HG03066 (cell line): ENCODE measurements around the gene CHCT1.

Experiments
- ATAC-seq: cut with Tn5 transposase; IDR thresholded peaks from one replicate; pipeline ENCODE4 v1.9.1; 2021; ENCODE audit warnings: low read depth; ENCODE audit not compliant: unreplicated experiment

Gene CHCT1

DNA sequence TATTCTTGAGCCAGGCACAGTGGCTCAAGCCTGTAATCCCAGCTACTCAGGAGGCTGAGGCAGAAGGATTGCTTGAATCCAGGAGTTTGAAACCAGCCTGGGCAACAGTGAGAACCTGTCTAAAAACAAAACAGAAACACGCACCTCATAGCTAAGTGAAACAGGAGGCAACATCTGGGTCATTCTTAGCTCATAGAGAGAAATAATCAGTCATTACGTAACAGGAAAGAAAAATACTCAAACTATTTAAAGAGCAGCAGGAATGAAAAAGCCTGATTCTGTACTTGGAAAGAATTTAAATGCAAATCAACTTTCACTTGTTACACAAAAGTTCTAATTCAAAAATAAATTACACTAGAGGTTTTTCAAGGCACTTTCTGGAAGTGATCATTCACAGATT lies 17.2 kb downstream of the CHCT1 start:
- ATAC-seq: no peak

DNA sequence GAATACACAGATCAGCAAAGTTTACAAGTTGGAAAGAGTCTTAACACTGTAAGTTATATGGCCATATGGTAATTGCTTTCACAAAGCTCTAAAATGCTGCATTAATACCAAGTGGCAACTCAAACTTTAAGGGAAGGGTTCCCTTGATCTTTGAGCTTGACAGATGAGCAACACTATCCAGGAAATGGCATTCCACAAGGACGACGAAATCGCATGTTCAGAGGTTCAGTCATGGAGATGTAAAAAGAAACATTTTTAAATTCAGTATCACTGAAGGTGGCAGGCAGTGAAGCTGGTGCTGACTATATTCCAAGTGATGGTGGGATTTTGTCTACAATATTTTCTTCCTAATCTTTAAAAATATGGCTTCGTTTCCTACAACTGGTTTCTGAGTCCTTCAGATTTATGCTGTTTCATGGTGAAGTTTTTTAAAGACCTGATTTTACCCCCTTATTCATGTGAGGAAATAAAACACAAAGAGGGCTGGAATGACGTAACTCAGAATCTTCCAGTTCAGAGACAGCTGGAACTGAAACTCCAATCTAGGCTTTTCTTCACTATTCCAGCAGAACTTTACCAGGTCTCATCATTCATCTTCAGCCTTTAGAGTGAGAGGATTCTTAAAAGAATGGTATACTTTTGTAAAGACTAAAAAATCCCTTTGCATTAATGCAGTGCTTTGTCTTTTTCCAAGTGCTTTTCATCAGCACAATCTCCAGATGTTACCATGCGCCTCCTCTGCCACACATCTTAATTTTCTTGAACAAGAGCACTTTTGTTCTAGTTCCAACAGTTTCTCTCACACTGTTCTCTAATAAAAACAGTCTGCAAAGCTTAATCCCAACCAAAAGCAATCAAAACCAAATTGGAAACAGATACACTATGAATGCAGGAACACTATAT lies 20.2 kb downstream of the CHCT1 start:
- ATAC-seq: no peak

DNA sequence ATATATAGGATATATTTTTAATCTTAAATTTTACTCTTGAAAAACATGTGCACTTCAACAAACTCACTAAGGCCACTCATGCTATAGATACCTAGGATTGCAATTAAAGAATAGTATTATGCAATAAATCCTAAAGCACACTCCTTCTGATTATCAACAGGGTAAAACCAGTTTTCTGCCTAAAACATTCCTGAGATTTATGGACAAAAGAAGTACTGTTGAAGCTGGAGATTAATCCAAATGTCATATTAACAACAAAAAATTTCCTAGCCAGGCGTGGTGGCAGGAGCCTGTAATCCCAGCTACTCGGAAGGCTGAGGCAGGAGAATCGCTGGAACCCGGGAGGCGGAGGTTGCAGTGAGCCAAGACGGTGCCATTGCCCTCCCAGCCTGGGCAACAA lies 21.4 kb downstream of the CHCT1 start:
- no peak for ATAC-seq

GRCh38 chr17:60445144-60445543 lies 22.9 kb downstream of the CHCT1 start:
- ATAC-seq: no peak

DNA sequence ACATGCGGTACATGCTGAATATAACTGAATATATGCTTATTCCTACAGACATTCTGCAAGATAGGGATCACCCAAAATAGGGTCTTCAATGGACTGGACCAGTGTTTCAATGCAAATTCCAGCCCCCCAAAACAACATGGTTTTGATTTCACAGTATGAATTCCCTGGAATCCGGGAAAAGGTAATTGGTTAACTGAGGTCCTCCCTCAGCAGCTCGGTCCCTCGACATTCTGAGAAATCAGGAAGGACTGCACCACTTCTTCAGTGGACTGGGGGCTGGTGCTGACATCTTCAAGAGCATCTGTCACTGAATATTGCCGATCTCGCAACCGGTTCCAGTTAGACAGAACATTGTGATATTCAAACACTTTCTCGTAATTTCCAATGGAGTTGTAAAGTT lies 25.1 kb downstream of the CHCT1 start:
- no peak for ATAC-seq

DNA sequence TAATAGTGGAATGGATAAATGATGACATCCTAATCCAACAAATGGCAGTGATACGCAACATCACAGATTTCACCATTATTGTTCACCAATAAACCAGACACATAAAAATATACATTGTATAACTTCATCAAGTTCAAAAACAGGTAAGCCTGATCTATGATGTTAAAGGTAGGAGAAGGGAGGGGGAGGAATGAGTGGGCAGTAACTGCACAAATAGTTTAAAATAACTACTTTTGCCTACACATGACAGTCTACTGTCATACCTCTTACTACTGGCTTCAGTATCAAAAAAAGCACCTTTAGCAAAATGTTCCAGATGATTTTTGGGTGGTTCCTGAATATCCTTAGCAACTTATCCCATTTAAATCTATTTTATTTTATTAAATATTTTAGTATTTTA lies 28.8 kb downstream of the CHCT1 start:
- no peak for ATAC-seq

GRCh38 chr17:60451965-60452364 lies 29.7 kb downstream of the CHCT1 start:
- no peak for ATAC-seq

DNA sequence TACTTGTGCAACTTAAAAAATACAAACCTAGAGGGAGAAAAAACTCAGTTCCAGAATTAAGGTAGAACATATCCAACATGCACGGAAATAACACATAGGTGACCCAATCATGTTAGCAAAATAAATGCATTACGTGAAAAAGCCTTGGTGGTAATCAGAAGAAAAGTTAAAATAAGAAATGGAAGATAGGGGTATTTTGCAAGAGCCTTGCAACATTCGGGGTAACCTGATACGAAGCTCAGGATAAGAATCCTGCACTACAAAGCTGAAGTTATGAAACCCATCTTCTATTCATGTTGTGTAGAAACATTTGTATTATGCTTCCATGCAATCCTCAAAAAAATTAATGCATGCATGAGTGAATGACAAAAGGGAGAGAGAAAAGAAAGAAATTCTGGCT lies 33.1 kb downstream of the CHCT1 start:
- ATAC-seq: no peak

GRCh38 chr17:60457148-60457547 lies 34.9 kb downstream of the CHCT1 start:
- ATAC-seq: no peak

DNA sequence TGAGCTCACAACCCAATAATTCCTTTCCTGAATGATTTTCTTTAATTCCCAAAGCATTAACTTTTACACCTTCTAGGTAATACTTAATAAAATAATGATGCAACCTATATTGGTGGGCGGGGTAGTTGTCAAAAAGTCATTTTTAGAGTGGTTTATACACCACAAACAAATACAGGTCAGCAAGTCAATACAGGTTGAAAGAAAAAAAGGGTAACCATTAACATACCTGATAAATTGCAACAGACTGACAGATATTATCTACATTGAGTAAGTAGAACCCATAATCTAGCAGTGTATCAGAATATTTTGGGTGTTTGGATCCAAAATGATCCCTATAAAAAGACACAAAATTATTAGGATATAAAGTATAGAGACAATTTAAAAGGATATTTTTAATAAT lies 39.3 kb downstream of the CHCT1 start:
- no peak for ATAC-seq

DNA sequence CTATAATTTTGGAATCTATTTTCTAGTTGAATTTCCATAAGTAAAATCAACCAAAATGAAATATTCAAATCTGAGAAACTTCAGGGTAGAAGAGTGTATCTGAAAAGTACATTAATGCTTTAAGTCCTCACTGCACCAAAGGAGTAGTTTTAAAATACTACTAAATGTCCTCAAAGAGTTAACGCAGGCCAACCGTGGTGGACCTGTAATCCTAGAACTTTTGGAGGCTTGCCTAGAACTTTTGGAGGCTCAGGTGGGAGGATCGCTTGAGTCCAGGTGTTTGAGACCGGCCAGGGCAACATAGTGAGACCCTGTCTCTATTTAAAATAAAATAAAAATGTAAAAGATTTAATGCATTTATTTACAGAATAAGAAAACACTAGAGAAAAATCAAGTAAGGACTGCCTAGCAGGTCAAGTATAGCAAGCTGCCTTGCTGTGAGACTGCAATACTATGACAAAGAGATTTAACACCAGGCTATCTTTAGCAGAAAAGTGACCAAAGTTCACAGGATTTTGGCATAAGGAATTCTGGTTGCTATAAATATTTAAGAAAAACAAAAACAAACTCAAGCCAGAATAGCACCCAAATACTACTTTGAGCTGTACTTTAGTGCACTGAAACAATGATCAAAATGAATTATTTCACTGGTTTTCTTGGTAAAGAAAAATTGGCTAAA lies 41.0 kb downstream of the CHCT1 start:
- no peak for ATAC-seq

DNA sequence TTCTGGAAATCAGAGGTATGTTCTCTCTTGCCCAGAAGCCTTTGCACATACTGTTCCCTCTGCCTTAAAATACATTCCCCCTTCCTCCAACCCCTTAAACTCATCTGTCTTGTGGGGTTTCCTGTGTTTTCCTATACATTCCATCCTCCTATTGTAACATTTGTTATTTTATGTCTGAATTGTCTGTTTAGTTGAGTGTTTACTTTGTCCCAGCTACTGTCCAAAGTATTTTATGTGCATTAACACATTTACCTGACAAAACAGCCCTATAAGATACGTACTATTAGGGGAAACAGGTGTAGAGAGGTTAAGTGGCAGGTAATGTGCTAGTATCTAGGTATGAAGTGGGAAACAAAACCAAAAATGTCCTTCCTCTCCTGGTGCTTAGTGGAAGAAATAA lies 42.1 kb downstream of the CHCT1 start:
- ATAC-seq: no peak

- ATAC-seq: no peak
These were observed 46.1 kb downstream of the CHCT1 start for GRCh38 chr17:60468371-60468770.

GRCh38 chr17:60471451-60471850 lies 49.2 kb downstream of the CHCT1 start:
- no peak for ATAC-seq

GRCh38 chr17:60472449-60472848 lies 50.2 kb downstream of the CHCT1 start:
- no peak for ATAC-seq

GRCh38 chr17:60473788-60474187 lies 51.5 kb downstream of the CHCT1 start:
- no peak for ATAC-seq
